ENCODE data around the gene TRIO. TPM values are rescaled to one million over a fixed set of nuclear protein-coding genes. Genes with fewer than 3 reads are reported as not detected.
"Not testable (repeated sequence)": the region's sequence is repeated elsewhere in the genome, so short reads cannot be mapped to it uniquely, and the experiment has no call there.

TRIO gene
- 100 to 1,000 TPM; 290 to 370 (median 346) TPM for total RNA-seq

GRCh38 chr5:14142827-14143545 is at the start of gene TRIO:
TRIO (plus strand) TSS chr5:14143342; CDS start chr5:14143726, 384 bp downstream.
- H3K4me3 ChIP-seq: peak within 1 kb of the TSS; percentile 80 to 95 (median 90)
- H3K27ac ChIP-seq: peak within 1 kb of the TSS; percentile 86 to 96 (median 94)
- peaks cover 0 to 39% (median 12%) of the 10 kb centered on the region in 4 donors for H3K4me1 ChIP-seq
- no peaks in the 10 kb centered on the region for H3K9me3 ChIP-seq
- WGBS, 2 donors: 0% methylated on average over 56 to 76 of the region's 79 CpGs
- peak; percentile 83 to 91 for DNase-seq (ENCODE audit: low spot score in 2 of 2)
- TF ChIP-seq, protein P1, sequence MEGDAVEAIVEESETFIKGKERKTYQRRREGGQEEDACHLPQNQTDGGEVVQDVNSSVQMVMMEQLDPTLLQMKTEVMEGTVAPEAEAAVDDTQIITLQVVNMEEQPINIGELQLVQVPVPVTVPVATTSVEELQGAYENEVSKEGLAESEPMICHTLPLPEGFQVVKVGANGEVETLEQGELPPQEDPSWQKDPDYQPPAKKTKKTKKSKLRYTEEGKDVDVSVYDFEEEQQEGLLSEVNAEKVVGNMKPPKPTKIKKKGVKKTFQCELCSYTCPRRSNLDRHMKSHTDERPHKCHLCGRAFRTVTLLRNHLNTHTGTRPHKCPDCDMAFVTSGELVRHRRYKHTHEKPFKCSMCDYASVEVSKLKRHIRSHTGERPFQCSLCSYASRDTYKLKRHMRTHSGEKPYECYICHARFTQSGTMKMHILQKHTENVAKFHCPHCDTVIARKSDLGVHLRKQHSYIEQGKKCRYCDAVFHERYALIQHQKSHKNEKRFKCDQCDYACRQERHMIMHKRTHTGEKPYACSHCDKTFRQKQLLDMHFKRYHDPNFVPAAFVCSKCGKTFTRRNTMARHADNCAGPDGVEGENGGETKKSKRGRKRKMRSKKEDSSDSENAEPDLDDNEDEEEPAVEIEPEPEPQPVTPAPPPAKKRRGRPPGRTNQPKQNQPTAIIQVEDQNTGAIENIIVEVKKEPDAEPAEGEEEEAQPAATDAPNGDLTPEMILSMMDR (IDR thresholded peaks at IDR 0.05): peak; percentile 50 to 69 (median 55)
- TF ChIP-seq POLR2A (IDR thresholded peaks at IDR 0.05) (peak; percentile 70 to 81), EP300 (IDR thresholded peaks at IDR 0.05) (peak; percentile 18 to 67)
- no peaks in the 10 kb centered on the region for H3K36me3 ChIP-seq
- no peaks in the 10 kb centered on the region for H3K27me3 ChIP-seq

GRCh38 chr5:14097380-14097779 is 45.8 kb upstream of the TRIO start:
- WGBS, 2 donors: 77 to 83% methylated on average over 2 of the region's 2 CpGs
- not testable (repeated sequence) for H3K9me3 ChIP-seq; H3K4me3 ChIP-seq; H3K36me3 ChIP-seq; H3K4me1 ChIP-seq; H3K27ac ChIP-seq; H3K27me3 ChIP-seq; DNase-seq (ENCODE audit: low spot score in 2 of 2)

GRCh38 chr5:14097998-14098471 is 45.1 kb upstream of the TRIO start:
- H3K4me3 ChIP-seq: no peak overlapping the region
- H3K36me3 ChIP-seq: no peaks in the 10 kb centered on the region
- no peak for DNase-seq (ENCODE audit: low spot score in 2 of 2)
- H3K9me3 ChIP-seq: no peaks in the 10 kb centered on the region
- H3K27ac ChIP-seq: no peak overlapping the region
- WGBS, 2 donors: 42 to 49% methylated on average over 1 of the region's 1 CpG
- no peaks in the 10 kb centered on the region for H3K27me3 ChIP-seq
- TF ChIP-seq, protein P1 (IDR thresholded peaks at IDR 0.05): no peak
- TF ChIP-seq EP300 (IDR thresholded peaks at IDR 0.05) (no peak), POLR2A (IDR thresholded peaks at IDR 0.05) (no peak)
- no peaks in the 10 kb centered on the region for H3K4me1 ChIP-seq

GRCh38 chr5:14100281-14100680 is 42.9 kb upstream of the TRIO start:
- no peaks in the 10 kb centered on the region for H3K9me3 ChIP-seq
- no peaks in the 10 kb centered on the region for H3K4me1 ChIP-seq
- H3K27me3 ChIP-seq: no peaks in the 10 kb centered on the region
- no peak overlapping the region for H3K27ac ChIP-seq
- WGBS, 2 donors: 93% methylated on average over 10 of the region's 10 CpGs
- no peak for DNase-seq (ENCODE audit: low spot score in 2 of 2)
- no peaks in the 10 kb centered on the region for H3K36me3 ChIP-seq
- H3K4me3 ChIP-seq: no peak overlapping the region
- TF ChIP-seq EP300 (IDR thresholded peaks at IDR 0.05): no peak
- TF ChIP-seq, protein P1 (IDR thresholded peaks at IDR 0.05): no peak
- no peak for TF ChIP-seq POLR2A (IDR thresholded peaks at IDR 0.05)

GRCh38 chr5:14101922-14102321 is 41.2 kb upstream of the TRIO start:
- H3K36me3 ChIP-seq: no peaks in the 10 kb centered on the region
- no peaks in the 10 kb centered on the region for H3K9me3 ChIP-seq
- H3K27me3 ChIP-seq: no peaks in the 10 kb centered on the region
- 36 to 64% methylated on average over 2 of the region's 2 CpGs for WGBS, 2 donors
- no peak overlapping the region for H3K4me3 ChIP-seq
- no peaks in the 10 kb centered on the region for H3K4me1 ChIP-seq
- TF ChIP-seq, protein P1 (IDR thresholded peaks at IDR 0.05): no peak
- TF ChIP-seq POLR2A (IDR thresholded peaks at IDR 0.05) (no peak), EP300 (IDR thresholded peaks at IDR 0.05) (no peak)
- H3K27ac ChIP-seq: no peak overlapping the region
- no peak for DNase-seq (ENCODE audit: low spot score in 2 of 2)
